PC-9 (cell line): Measurements from ENCODE around the gene DAB1. TPM values are rescaled to one million over a fixed set of nuclear protein-coding genes. Genes with fewer than 3 reads are reported as not detected.

Experiments used
- BruUV-seq: library from RNA; stranded (reverse); fragments of 400-500 nt; replicated peaks from 2 replicates; lab custom pipeline; 2021; lab: Mats Ljungman, UMichigan
- CTCF ChIA-PET: fragments of 300-600 bp; sonication (Branson Sonifier 250); formaldehyde crosslinking; loops from one replicate; lab custom pipeline; 2022; ENCODE audit warnings: antibody characterized with exemption; lab: Charles Lee
- POLR2A ChIA-PET: fragments of 300-600 bp; sonication (Branson Sonifier 250); formaldehyde crosslinking; loops from one replicate; lab custom pipeline; 2022; ENCODE audit warnings: antibody characterized with exemption; ENCODE audit not compliant: unreplicated experiment; lab: Charles Lee
- DNase-seq, 2 experiments: peaks; one replicate each; pipeline versions ENCODE4 v3.0.0 to v3.0.0-alpha.2; 2015 to 2022; ENCODE audit warnings: mixed read lengths in 1 of 2
- H2AFZ ChIP-seq: fragments of 200-600 bp; sonication (generic); 2 replicates; pipeline ENCODE4 v1.8.1; 2017; ENCODE audit warnings: antibody characterized with exemption
- H3F3A ChIP-seq: fragments of 200-600 bp; sonication (generic); 2 replicates; pipeline ENCODE4 v1.8.1; 2017; ENCODE audit warnings: antibody characterized with exemption, mild to moderate bottlenecking, low read depth; ENCODE audit not compliant: insufficient read depth
- H3K27ac ChIP-seq: fragments of 200-600 bp; sonication (generic); 2 replicates; pipeline ENCODE4 v1.6.1; 2016; ENCODE audit warnings: mixed run types
- H3K27me3 ChIP-seq: fragments of 200-600 bp; sonication (generic); 2 replicates; pipeline ENCODE4 v1.6.1; 2016; ENCODE audit warnings: low read depth, mixed run types; ENCODE audit not compliant: insufficient read depth
- H3K36me3 ChIP-seq: fragments of 200-600 bp; sonication (generic); 2 replicates; pipeline ENCODE4 v1.6.1; 2016; ENCODE audit warnings: low read depth, mixed run types
- H3K4me1 ChIP-seq: fragments of 200-600 bp; sonication (generic); replicated peaks from 2 replicates; pipeline ENCODE4 v1.6.1; 2016; ENCODE audit warnings: mixed run types; ENCODE audit not compliant: insufficient read depth
- H3K4me2 ChIP-seq: fragments of 200-600 bp; sonication (generic); 2 replicates; pipeline ENCODE4 v1.6.1; 2017; ENCODE audit warnings: mixed run types
- H3K4me3 ChIP-seq: fragments of 200-600 bp; sonication (generic); 2 replicates; pipeline ENCODE4 v1.6.1; 2016; ENCODE audit warnings: mixed run types
- H3K79me2 ChIP-seq: fragments of 200-600 bp; sonication (generic); 2 replicates; pipeline ENCODE4 v1.6.1; 2017; ENCODE audit warnings: low read depth, mixed run types
- H3K9me2 ChIP-seq: fragments of 200-600 bp; sonication (generic); 2 replicates; pipeline ENCODE4 v1.8.1; 2017; ENCODE audit warnings: mild to moderate bottlenecking; ENCODE audit not compliant: insufficient read depth
- H3K9me3 ChIP-seq: fragments of 200-600 bp; sonication (generic); 2 replicates; pipeline ENCODE4 v1.8.1; 2016; ENCODE audit warnings: low read depth; ENCODE audit not compliant: insufficient read depth
- H4K20me1 ChIP-seq: fragments of 200-600 bp; sonication (generic); 2 replicates; pipeline ENCODE4 v1.8.1; 2017; ENCODE audit not compliant: insufficient read depth
- CTCF ChIP-seq: fragments of 200-600 bp; sonication (generic); conservative IDR thresholded peaks from 2 replicates; pipeline ENCODE4 v1.6.1; 2017; ENCODE audit warnings: mixed run types, antibody characterized with exemption, mild to moderate bottlenecking, moderate library complexity
- EZH2 ChIP-seq: fragments of 200-600 bp; sonication (generic); IDR thresholded peaks from 2 replicates; pipeline ENCODE4 v1.8.0; 2017; ENCODE audit warnings: antibody characterized with exemption, low read depth
- intact Hi-C: fragments of 100-400 bp; cut with micrococcal nuclease; formaldehyde crosslinking; loops from one replicate; pipeline ENCODE4 v1.10.0; 2022; ENCODE audit not compliant: unreplicated experiment
- total RNA-seq: library from RNA; stranded (reverse); gene quantifications from 2 replicates; pipeline ENCODE4 v1.2.3, GENCODE V29; 2021

The DAB1 gene
- total RNA-seq, 1 experiment from 2014 or later, result not detected

GRCh38 chr1:57282411-57282810 lies 141.4 kb downstream of the DAB1 start:
- CTCF ChIA-PET, result no interaction called here
- no peak overlapping the region for H2AFZ ChIP-seq
- TF ChIP-seq CTCF (no peak), EZH2 (no peak)
- no peak overlapping the region for H3K4me2 ChIP-seq
- no peaks in the 10 kb centered on the region for H3K4me1 ChIP-seq
- no peaks in the 10 kb centered on the region for H3K36me3 ChIP-seq
- no peaks in the 10 kb centered on the region; the same call in 1 of the 2 replicates for H4K20me1 ChIP-seq
- H3K79me2 ChIP-seq, result no peaks in the 10 kb centered on the region
- no peak for DNase-seq
- no peak overlapping the region for H3K27ac ChIP-seq
- no peaks in the 10 kb centered on the region for H3F3A ChIP-seq
- H3K9me2 ChIP-seq, result no peaks in the 10 kb centered on the region
- intact Hi-C loops, result no loop called here
- no peak overlapping the region for H3K4me3 ChIP-seq
- peaks cover 3% of the 10 kb centered on the region; the same call in 1 of the 2 replicates for H3K27me3 ChIP-seq
- H3K9me3 ChIP-seq, result no peaks in the 10 kb centered on the region
- POLR2A ChIA-PET, result no interaction called here
- BruUV-seq, result no TSS peak

- Histone ChIP-seq H3K79me2 (no peaks in the 10 kb centered on the region), H3K27ac (no peak overlapping the region), H2AFZ (no peak overlapping the region), H3K36me3 (no peaks in the 10 kb centered on the region), H3K4me1 (no peaks in the 10 kb centered on the region), H3F3A (no peaks in the 10 kb centered on the region), H4K20me1 (no peaks in the 10 kb centered on the region; the same call in 1 of the 2 replicates), H3K4me2 (no peak overlapping the region), H3K27me3 (peaks cover 8% of the 10 kb centered on the region), H3K4me3 (no peak overlapping the region), H3K9me3 (no peaks in the 10 kb centered on the region), H3K9me2 (no peaks in the 10 kb centered on the region)
- intact Hi-C loops, result no loop called here
- ChIA-PET CTCF (no interaction called here), POLR2A (no interaction called here)
- no peak for DNase-seq
- BruUV-seq, result no TSS peak
- no peak for TF ChIP-seq EZH2
- no peak for TF ChIP-seq CTCF
Observed at GRCh38 chr1:57281324-57281723, 142.5 kb downstream of the DAB1 start.

- H3K9me2 ChIP-seq, result no peaks in the 10 kb centered on the region
- no peak overlapping the region for H3K4me3 ChIP-seq
- H4K20me1 ChIP-seq, result no peaks in the 10 kb centered on the region
- TF ChIP-seq EZH2 (no peak), CTCF (no peak)
- H3F3A ChIP-seq, result no peaks in the 10 kb centered on the region
- no peaks in the 10 kb centered on the region for H3K9me3 ChIP-seq
- H3K36me3 ChIP-seq, result no peaks in the 10 kb centered on the region
- ChIA-PET POLR2A (no interaction called here), CTCF (no interaction called here)
- no peak overlapping the region for H3K27ac ChIP-seq
- H2AFZ ChIP-seq, result no peak overlapping the region
- intact Hi-C loops, result no loop called here
- no peak overlapping the region for H3K4me2 ChIP-seq
- no TSS peak for BruUV-seq
- H3K4me1 ChIP-seq, result no peaks in the 10 kb centered on the region
- H3K27me3 ChIP-seq, result peaks cover 20% of the 10 kb centered on the region
- no peaks in the 10 kb centered on the region for H3K79me2 ChIP-seq
- peak in 1 of 2 experiments; percentile 48 for DNase-seq
Observed at GRCh38 chr1:57279909-57280666, 143.8 kb downstream of the DAB1 start.
